T-helper 9 cell (primary cell): Measurements from ENCODE around the gene GALNT18.

Source experiments
- DNase-seq: peaks from one replicate; pipeline ENCODE4 v3.0.0-alpha.2; 2020

GALNT18 gene

GRCh38 chr11:11403763-11404725 lies 217.8 kb downstream of the GALNT18 start:
- DNase-seq = no peak

GRCh38 chr11:11401960-11402535 lies 219.8 kb downstream of the GALNT18 start:
- DNase-seq = no peak

- DNase-seq = no peak
Observed at GRCh38 chr11:11400635-11401232, 221.1 kb downstream of the GALNT18 start.

- no peak for DNase-seq
Observed at GRCh38 chr11:11400121-11400520, 221.7 kb downstream of the GALNT18 start.

GRCh38 chr11:11397781-11398180 lies 224.0 kb downstream of the GALNT18 start:
- no peak for DNase-seq

GRCh38 chr11:11397036-11397415 lies 224.8 kb downstream of the GALNT18 start:
- DNase-seq = no peak

GRCh38 chr11:11396301-11397035 lies 225.3 kb downstream of the GALNT18 start:
- no peak for DNase-seq

- no peak for DNase-seq
Observed at GRCh38 chr11:11395126-11395525, 226.7 kb downstream of the GALNT18 start.

GRCh38 chr11:11394241-11394640 lies 227.6 kb downstream of the GALNT18 start:
- DNase-seq = no peak

GRCh38 chr11:11391796-11392463 lies 229.9 kb downstream of the GALNT18 start:
- no peak for DNase-seq

- DNase-seq = no peak
Observed at GRCh38 chr11:11391169-11391568, 230.6 kb downstream of the GALNT18 start.

GRCh38 chr11:11390068-11390771 lies 231.6 kb downstream of the GALNT18 start:
- DNase-seq = no peak

GRCh38 chr11:11389238-11389637 lies 232.6 kb downstream of the GALNT18 start:
- no peak for DNase-seq

- DNase-seq = no peak
Observed at GRCh38 chr11:11387622-11388305, 234.0 kb downstream of the GALNT18 start.

- DNase-seq = no peak
Observed at GRCh38 chr11:11387207-11387606, 234.6 kb downstream of the GALNT18 start.

GRCh38 chr11:11384829-11385228 lies 237.0 kb downstream of the GALNT18 start:
- DNase-seq = no peak

- DNase-seq = no peak
Observed at GRCh38 chr11:11383995-11384394, 237.8 kb downstream of the GALNT18 start.

GRCh38 chr11:11382858-11383532 lies 238.8 kb downstream of the GALNT18 start:
- no peak for DNase-seq

GRCh38 chr11:11381471-11382105 lies 240.2 kb downstream of the GALNT18 start:
- DNase-seq = no peak

GRCh38 chr11:11380883-11381282 lies 240.9 kb downstream of the GALNT18 start:
- no peak for DNase-seq
